SJSA1 (cell line): ENCODE results near the gene APPL2. TPM values are rescaled to one million over a fixed set of nuclear protein-coding genes. Genes with fewer than 3 reads are reported as not detected.

Experiments used
- DNase-seq, 2 experiments: peaks; one replicate each; pipeline ENCODE4 v3.0.0-alpha.2; 2015 to 2020; ENCODE audit warnings: low spot score in 2 of 2, low read depth in 1 of 2
- H3K27ac ChIP-seq: fragments of 250-450 bp; sonication (Bioruptor Pico); 2 replicates; pipeline ENCODE4 v1.5.1; 2020; ENCODE audit warnings: mild to moderate bottlenecking, moderate library complexity
- H3K27me3 ChIP-seq: fragments of 250-450 bp; sonication (Bioruptor Pico); replicated peaks from 2 replicates; pipeline ENCODE4 v1.5.1; 2020; ENCODE audit warnings: mild to moderate bottlenecking, moderate library complexity
- H3K36me3 ChIP-seq: fragments of 250-450 bp; sonication (Bioruptor Pico); 2 replicates; pipeline ENCODE4 v1.5.1; 2020; ENCODE audit warnings: mild to moderate bottlenecking
- H3K4me1 ChIP-seq: fragments of 250-450 bp; sonication (Bioruptor Pico); replicated peaks from 2 replicates; pipeline ENCODE4 v1.6.1; 2021; ENCODE audit warnings: mild to moderate bottlenecking
- H3K4me3 ChIP-seq: fragments of 250-450 bp; sonication (Bioruptor Pico); 2 replicates; pipeline ENCODE4 v1.5.1; 2020; ENCODE audit warnings: mild to moderate bottlenecking
- H3K9me3 ChIP-seq: fragments of 250-450 bp; sonication (Bioruptor Pico); replicated peaks from 2 replicates; pipeline ENCODE4 v1.5.1; 2020; ENCODE audit warnings: mild to moderate bottlenecking
- total RNA-seq: library from RNA; depleted of rRNA; stranded (reverse); fragments of >200 nt; shearing (Covaris generic); gene quantifications from 2 replicates; pipeline ENCODE4 v1.2.3, GENCODE V29; 2014

The APPL2 gene
- total RNA-seq, 1 experiment from 2014 or later: 519 TPM

DNA sequence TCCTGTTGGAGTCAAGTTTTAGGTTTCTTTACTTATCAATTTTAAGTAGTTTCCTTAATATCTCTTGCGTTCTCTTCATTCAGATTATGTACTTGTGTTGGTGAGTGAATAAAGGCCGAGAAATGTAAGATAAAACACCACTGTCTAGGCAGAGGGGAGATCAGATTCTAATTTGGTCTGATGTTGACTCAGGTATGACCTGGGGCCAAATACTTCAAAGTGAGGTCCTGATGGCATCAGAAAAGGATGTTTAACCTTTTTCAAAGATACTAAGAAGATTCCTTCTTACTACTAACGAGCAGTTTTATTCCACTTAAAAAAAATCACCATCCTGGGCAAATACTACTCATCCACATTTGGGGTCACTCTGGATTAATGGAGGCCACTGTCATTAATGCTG lies 26.9 kb downstream of the APPL2 start:
- Histone ChIP-seq H3K27me3 (no peaks in the 10 kb centered on the region), H3K27ac (peak overlapping the region; percentile 1; the same call in 1 of the 2 replicates), H3K4me1 (peaks cover 55% of the 10 kb centered on the region), H3K4me3 (no peak overlapping the region), H3K36me3 (peaks cover 95% of the 10 kb centered on the region), H3K9me3 (no peaks in the 10 kb centered on the region)
- DNase-seq: no peak

DNA sequence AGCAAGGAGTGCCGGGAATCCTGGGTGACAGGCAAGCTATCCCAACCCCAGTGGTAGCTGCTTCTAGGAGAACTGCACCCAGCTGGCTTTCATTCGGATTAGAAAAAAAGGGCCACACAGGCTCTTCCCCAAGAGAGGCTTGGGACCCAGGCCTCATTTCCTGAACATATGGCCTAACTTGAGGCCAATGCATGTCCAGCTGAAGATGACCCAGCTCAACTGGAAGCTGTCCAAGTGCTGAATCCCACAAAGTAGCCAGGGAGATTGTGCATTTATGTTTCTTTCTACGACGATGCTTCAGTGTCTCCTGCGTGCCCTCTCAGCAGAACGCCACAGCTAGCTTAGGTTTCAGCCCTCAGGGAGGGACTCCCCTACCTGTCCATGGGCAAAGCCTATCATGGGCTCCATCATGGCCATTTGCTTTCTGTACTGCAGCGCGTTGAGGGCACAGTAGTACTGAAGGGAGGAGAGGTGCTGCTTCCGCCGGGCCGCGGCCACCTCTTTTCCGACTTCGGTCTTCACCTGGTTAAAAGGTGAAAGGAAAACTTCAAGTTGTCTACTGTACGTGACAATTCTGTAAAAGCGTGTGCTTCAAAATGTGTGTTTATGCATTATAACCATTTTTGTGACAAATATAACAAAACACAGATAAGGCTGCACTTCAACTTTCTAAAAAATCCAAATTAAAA lies 29.1 kb downstream of the APPL2 start:
- no peak overlapping the region for H3K4me3 ChIP-seq
- H3K36me3 ChIP-seq: peaks cover 100% of the 10 kb centered on the region
- peaks cover 32% of the 10 kb centered on the region for H3K4me1 ChIP-seq
- H3K27me3 ChIP-seq: no peaks in the 10 kb centered on the region
- no peaks in the 10 kb centered on the region for H3K9me3 ChIP-seq
- DNase-seq: peak in 1 of 2 experiments; percentile 86
- no peak overlapping the region for H3K27ac ChIP-seq

DNA sequence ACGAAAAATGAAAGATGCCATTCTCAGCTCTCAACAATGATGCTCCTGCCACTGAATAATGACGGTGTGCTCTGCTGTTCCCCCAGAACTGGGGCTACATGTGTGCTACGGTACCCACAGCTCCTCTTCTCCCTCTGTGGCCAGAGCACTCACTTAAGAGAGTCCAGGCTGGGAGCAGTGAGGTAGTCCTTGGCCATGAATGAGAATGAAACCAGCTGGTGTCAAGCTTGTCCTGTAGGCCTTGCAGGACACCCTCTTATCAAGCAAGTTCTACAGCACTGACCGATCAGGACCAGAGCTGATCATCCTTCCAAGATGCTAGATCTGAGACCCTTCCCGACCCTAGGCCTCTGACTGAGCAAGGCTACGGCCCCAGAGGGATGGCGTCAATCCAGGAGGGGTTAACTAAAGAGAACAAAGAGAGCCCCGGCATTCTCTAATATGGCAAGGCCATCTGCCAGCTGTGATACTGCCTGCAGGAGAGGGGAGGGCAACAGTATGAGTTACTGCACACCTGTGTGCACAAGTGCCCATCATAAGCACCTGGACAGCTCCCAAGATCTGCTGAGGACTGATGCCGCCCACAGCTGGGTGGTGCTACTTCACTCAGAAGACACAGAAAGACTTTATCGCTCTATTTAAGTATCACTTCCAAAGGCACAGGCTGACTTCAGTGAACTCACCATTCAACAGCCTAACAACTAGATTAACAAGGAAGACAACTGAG lies 30.5 kb downstream of the APPL2 start:
- Histone ChIP-seq H3K9me3 (peaks cover 8% of the 10 kb centered on the region), H3K36me3 (peaks cover 100% of the 10 kb centered on the region), H3K27me3 (no peaks in the 10 kb centered on the region), H3K4me1 (peaks cover 24% of the 10 kb centered on the region), H3K27ac (peak overlapping the region; percentile 1; the same call in 1 of the 2 replicates), H3K4me3 (no peak overlapping the region)
- DNase-seq: peak in 1 of 2 experiments; percentile 89

DNA sequence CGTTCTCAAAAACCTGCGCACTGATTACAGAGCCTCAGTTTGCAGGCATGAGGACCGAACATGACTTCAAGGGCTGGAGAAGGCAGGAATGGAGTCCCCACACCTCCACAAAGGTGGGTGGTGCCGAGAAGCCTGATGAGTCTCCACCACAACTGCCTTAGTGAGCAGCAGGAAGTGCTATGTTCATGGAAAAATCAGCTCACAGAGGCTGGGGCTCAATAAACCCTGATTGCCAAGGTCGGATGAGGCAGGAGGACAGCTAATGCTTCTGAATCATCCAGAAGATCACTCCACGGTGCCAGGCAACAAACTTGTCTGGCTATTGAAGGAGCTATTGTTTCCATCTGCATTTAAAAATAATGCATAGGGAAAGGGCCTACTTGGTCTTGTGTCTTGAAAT lies 31.1 kb downstream of the APPL2 start:
- Histone ChIP-seq H3K9me3 (peaks cover 14% of the 10 kb centered on the region), H3K4me3 (no peak overlapping the region), H3K36me3 (peaks cover 100% of the 10 kb centered on the region), H3K27ac (peak overlapping the region; percentile 1; the same call in 1 of the 2 replicates), H3K27me3 (no peaks in the 10 kb centered on the region), H3K4me1 (peaks cover 29% of the 10 kb centered on the region)
- DNase-seq: peak; percentile 80 to 95

DNA sequence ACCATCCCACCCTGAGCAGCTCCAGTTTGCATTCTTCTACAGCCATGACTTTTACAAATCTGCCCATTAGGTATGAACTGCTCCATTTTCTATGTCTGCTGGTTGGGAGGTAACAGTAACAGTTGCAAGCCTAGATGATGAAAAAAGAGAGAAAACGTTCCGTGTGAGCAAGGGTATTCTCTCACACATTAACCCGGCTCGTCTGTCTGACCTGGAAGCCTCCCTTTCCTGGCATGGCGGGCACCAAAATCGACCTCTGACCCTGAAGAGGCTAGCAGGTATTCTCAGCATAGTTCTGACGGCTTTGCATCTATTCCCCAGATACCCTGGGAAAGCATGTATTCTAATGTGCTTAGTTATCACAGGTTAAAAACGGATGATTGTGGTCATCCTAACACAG lies 31.8 kb downstream of the APPL2 start:
- no peak overlapping the region for H3K27ac ChIP-seq
- H3K4me3 ChIP-seq: no peak overlapping the region
- no peaks in the 10 kb centered on the region for H3K27me3 ChIP-seq
- DNase-seq: peak in 1 of 2 experiments; percentile 81
- H3K4me1 ChIP-seq: peaks cover 31% of the 10 kb centered on the region
- H3K9me3 ChIP-seq: peaks cover 15% of the 10 kb centered on the region
- H3K36me3 ChIP-seq: peaks cover 97% of the 10 kb centered on the region

DNA sequence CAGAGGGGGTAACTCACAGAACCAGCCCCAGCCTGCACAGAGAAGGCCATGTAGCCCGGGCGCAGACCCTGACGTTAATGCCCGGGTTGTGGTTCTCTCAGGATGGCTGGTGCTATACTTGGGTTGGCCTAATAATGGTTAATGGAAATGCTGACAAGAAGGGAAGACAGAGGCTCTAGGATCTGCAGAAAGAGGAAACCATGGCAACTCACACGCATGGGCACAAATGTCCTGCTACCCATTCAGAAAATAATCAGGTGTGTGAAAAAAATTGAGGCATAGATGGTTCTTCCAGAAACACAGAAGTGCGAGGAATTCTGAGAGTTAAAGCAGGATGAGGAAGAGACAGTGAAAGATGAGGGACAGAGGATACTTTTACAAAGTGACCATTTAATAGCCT lies 33.8 kb downstream of the APPL2 start:
- peaks cover 97% of the 10 kb centered on the region for H3K36me3 ChIP-seq
- peaks cover 35% of the 10 kb centered on the region for H3K4me1 ChIP-seq
- no peak overlapping the region for H3K4me3 ChIP-seq
- H3K27ac ChIP-seq: no peak overlapping the region
- DNase-seq: peak in 1 of 2 experiments; percentile 82
- peaks cover 15% of the 10 kb centered on the region for H3K9me3 ChIP-seq
- no peaks in the 10 kb centered on the region for H3K27me3 ChIP-seq

DNA sequence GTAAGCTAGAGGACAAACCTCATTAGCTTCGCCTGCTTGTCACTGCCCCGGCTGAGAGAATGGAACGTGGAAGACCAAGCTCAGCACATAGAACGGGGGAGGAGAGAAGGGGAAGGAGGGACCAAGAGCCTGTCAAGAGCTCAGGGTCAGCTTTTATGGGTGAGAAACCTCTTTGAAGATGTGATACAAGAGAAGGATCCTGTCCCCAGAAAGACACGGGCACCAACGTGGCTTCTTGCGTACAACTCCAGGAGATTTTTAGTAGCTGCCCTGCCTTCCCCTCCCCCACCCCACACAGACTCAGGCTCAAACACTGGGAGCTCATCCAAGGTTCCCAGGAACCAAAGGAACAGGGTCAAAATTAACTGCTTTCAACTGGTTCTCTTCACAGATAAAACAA lies 34.7 kb downstream of the APPL2 start:
- H3K27me3 ChIP-seq: no peaks in the 10 kb centered on the region
- no peak overlapping the region for H3K4me3 ChIP-seq
- peaks cover 97% of the 10 kb centered on the region for H3K36me3 ChIP-seq
- peaks cover 15% of the 10 kb centered on the region for H3K9me3 ChIP-seq
- peaks cover 35% of the 10 kb centered on the region for H3K4me1 ChIP-seq
- peak in 1 of 2 experiments; percentile 83 for DNase-seq
- no peak overlapping the region for H3K27ac ChIP-seq

DNA sequence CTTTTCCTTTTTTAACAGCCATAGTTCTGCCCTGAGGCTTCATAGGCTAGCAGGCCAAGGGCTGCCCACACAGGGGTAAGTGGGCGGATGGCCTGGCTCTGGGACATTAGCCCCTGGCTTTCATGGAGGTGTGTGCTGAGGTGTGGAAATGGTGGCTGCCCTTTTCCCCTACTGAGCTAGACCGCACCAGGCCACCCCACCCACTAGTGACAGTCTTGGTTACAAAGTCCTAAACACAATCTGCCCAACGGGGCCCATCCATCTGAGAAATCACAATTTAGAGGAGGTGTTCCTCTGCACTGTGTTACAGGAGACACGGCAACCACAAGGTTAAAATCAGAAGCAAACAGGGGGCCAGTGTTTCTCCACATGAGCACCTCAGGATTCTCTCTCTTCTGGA lies 35.6 kb downstream of the APPL2 start:
- H3K4me1 ChIP-seq: peaks cover 29% of the 10 kb centered on the region
- H3K27ac ChIP-seq: peak overlapping the region; percentile 10
- H3K27me3 ChIP-seq: no peaks in the 10 kb centered on the region
- peaks cover 97% of the 10 kb centered on the region for H3K36me3 ChIP-seq
- peaks cover 15% of the 10 kb centered on the region for H3K9me3 ChIP-seq
- H3K4me3 ChIP-seq: no peak overlapping the region
- DNase-seq: peak in 1 of 2 experiments; percentile 87

DNA sequence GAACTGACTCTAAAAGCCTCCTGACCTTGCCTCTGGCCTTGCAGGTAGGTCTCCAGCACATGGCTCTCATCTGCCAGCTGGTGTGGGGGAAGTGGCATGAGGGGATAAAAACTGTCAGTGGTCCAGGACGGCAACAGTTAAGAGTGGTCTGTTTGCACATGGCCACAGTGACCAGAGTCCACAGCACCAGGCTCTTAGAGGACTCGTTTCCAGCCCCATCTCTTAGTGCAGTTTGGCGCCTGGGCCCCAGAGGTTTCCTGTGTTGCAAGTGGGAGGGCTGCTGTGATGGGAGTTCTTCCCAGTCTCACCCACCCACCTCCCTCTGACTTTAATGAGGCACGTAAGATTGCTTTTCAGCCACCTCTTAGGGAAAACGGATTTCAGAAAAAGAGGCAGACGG lies 37.0 kb downstream of the APPL2 start:
- no peak overlapping the region for H3K4me3 ChIP-seq
- H3K27me3 ChIP-seq: no peaks in the 10 kb centered on the region
- H3K36me3 ChIP-seq: peaks cover 97% of the 10 kb centered on the region
- DNase-seq: peak in 1 of 2 experiments; percentile 88
- H3K9me3 ChIP-seq: peaks cover 15% of the 10 kb centered on the region
- peak overlapping the region; percentile 18 for H3K27ac ChIP-seq
- peaks cover 20% of the 10 kb centered on the region for H3K4me1 ChIP-seq

DNA sequence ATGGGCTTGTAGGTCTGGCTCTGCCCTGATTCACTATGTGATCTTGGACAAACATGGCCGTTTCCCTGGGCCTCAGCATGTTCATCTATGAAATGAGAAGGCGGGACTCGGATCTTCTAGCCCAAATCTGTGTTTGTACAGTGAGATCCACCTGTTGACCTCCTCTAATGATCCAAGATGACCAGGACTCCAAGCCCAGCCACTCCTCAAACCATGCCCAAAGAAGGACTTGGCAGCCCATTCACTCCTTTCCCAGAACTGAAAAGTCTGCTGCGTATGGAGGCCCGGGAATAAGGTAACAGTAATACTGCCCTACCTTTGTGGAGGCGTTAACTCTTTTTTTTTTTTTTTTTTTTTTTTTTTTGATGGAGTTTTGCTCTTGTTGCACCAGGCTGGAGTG lies 39.9 kb downstream of the APPL2 start:
- Histone ChIP-seq H3K9me3 (peaks cover 12% of the 10 kb centered on the region), H3K27me3 (no peaks in the 10 kb centered on the region), H3K27ac (no peak overlapping the region), H3K4me3 (no peak overlapping the region), H3K4me1 (peaks cover 20% of the 10 kb centered on the region), H3K36me3 (peaks cover 96% of the 10 kb centered on the region)
- DNase-seq: peak in 1 of 2 experiments; percentile 80

DNA sequence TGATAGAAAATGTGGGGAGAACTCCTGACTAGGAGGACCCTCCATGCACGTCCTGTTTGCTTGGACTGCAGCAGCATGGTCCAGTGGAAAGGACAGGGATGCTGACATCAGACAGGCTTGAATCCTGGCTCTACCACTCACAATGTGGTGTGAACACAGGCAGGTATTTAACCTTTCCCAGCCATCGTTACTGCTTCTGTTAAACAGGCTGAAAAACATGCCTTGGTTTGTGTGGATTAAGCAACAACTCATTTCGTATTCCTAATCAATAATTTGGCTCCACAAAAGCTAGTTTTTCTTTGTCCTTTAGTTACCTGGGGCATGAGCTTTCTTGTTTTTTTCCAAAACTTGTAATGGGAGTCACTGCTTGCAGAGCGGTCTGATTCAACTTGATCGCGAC lies 41.0 kb downstream of the APPL2 start:
- H3K36me3 ChIP-seq: peaks cover 96% of the 10 kb centered on the region
- H3K27ac ChIP-seq: no peak overlapping the region
- H3K9me3 ChIP-seq: peaks cover under 1% of the 10 kb centered on the region
- no peak overlapping the region for H3K4me3 ChIP-seq
- H3K27me3 ChIP-seq: no peaks in the 10 kb centered on the region
- DNase-seq: peak in 1 of 2 experiments; percentile 77
- H3K4me1 ChIP-seq: peaks cover 14% of the 10 kb centered on the region

DNA sequence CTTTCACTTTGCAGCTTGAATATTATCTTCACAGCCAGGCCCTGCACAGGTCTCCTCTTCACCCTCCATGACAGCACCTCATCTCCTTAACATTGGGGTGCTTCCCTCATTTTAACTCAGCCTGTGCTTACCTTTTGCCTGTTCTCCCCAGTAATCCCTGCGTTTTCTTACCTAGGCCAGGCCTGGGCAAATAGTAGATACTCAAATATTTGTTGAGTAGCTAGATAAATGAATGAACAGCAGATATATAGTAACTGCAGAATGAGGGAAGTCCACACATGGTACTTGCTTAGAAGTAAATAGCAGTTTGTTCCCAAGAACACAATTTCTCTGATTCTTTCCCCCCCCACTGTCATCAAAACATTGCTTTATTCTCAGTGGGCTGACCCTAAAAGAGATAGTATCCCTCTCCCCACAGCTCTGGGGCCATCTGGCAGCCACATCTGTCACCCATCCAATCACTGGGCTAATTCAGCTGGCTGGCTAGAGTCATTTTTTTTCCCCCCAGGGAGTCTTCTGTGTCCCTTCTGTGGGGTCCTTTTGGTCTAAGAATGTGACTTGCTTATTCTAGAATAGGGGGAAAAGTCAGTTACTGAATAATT lies 43.2 kb downstream of the APPL2 start:
- peak in 1 of 2 experiments; percentile 73 for DNase-seq
- Histone ChIP-seq H3K36me3 (peaks cover 99% of the 10 kb centered on the region), H3K27me3 (no peaks in the 10 kb centered on the region), H3K27ac (no peak overlapping the region), H3K9me3 (no peaks in the 10 kb centered on the region; the same call in 1 of the 2 replicates), H3K4me1 (no peaks in the 10 kb centered on the region), H3K4me3 (no peak overlapping the region)

DNA sequence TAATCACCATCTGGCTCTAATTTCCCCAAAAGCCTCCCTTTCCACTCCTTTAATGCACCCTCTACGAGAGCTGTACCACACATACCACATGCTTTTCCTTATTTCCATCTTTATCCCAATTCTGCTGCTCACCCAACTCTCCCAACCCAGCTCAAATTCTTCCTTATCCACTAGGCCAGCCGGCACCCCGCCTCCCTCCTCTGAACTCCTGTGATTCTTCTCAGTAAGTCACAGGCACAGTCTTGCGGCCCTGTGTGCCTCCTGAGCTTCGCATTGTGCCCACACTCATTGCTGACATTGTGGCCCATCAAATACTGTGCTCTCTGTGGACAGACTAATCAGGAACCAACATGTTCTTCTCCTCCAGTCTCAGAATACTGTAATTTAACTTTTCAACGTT lies 45.4 kb downstream of the APPL2 start:
- Histone ChIP-seq H3K36me3 (peaks cover 97% of the 10 kb centered on the region), H3K9me3 (peaks cover 8% of the 10 kb centered on the region), H3K27me3 (no peaks in the 10 kb centered on the region), H3K4me3 (no peak overlapping the region), H3K27ac (no peak overlapping the region), H3K4me1 (no peaks in the 10 kb centered on the region)
- DNase-seq: peak in 1 of 2 experiments; percentile 87

DNA sequence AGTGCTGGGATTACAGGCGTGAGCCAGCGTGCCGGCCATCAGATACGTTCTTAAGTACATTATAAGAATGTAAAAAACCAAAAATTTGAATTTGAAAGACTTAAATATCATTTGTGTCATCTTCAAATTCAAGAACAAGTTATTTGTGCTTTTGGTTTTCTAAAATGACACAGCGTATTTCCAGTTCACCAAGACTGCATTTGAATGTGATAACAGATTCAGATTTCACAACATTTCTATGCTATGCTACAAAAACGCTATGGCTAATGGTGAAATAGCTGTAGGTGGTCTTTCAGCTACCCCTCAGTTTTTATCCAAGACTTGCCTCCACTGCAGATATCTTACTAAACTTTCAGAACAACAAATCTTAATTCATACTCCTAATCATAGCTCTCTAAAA lies 46.7 kb downstream of the APPL2 start:
- no peaks in the 10 kb centered on the region for H3K27me3 ChIP-seq
- peaks cover 18% of the 10 kb centered on the region for H3K9me3 ChIP-seq
- no peak for DNase-seq
- H3K4me3 ChIP-seq: no peak overlapping the region
- H3K27ac ChIP-seq: no peak overlapping the region
- H3K4me1 ChIP-seq: no peaks in the 10 kb centered on the region
- peaks cover 97% of the 10 kb centered on the region for H3K36me3 ChIP-seq
